ENCODE results near the gene ACSF3.

GRCh38 chr16:89094880-89095258, 1.2 kb downstream of the ACSF3 start:
- no peak for TF ChIP-seq CTCF (IDR thresholded peaks at IDR 0.05)
- TF ChIP-seq POLR2A (IDR thresholded peaks at IDR 0.05) = no peak
